Adrenal gland (tissue), 12 donors: ENCODE results near the gene NR5A1. TPM values are rescaled to one million over a fixed set of nuclear protein-coding genes. Genes with fewer than 3 reads are reported as not detected.

Experiments used
- DNase-seq, 7 donors: peaks; one replicate each; pipeline ENCODE4 v3.0.0-alpha.2; 2019 to 2020
- H3K27ac ChIP-seq, 5 donors: fragments of 200-600 bp; sonication (generic) in 4 of 5; 1 replicate in 3 of 5; 2 replicates in 2 of 5; pipeline versions ENCODE4 v1.5.1 to v1.8.0; 2016 to 2020; ENCODE audit warnings: mild to moderate bottlenecking in 1 of 5
- H3K27me3 ChIP-seq: fragments of 200-600 bp; 2 replicates; pipeline ENCODE4 v1.8.0; 2021
- H3K36me3 ChIP-seq, 2 donors: fragments of 200-600 bp; replicated peaks in 1 of 2; 1 replicate in 1 of 2; 2 replicates in 1 of 2; pipeline versions ENCODE4 v1.5.1 to v1.8.0; 2018 to 2022
- H3K4me1 ChIP-seq, 2 donors: fragments of 200-600 bp; replicated peaks in 1 of 2; 1 replicate in 1 of 2; 2 replicates in 1 of 2; pipeline versions ENCODE4 v1.5.1 to v1.8.0; 2018 to 2021
- H3K4me3 ChIP-seq, 4 donors: fragments of 200-600 bp; sonication (generic) in 3 of 4; one replicate each; pipeline ENCODE4 v1.5.1; 2016 to 2018
- H3K9me3 ChIP-seq, 3 donors: fragments of 200-600 bp; sonication (generic) in 1 of 3; replicated peaks in 1 of 3; 1 replicate in 2 of 3; 2 replicates in 1 of 3; pipeline versions ENCODE4 v1.5.1 to v1.8.0; 2016 to 2021
- CTCF ChIP-seq, 6 experiments: fragments of 450-650 bp in 4 of 6; fragments of 200-600 bp in 2 of 6; sonication (generic) in 1 of 6; IDR thresholded peaks; 1 replicate in 5 of 6; 2 replicates in 1 of 6; pipeline versions ENCODE4 v1.5.1 to v1.8.0; 2016 to 2021; ENCODE audit warnings: antibody characterized with exemption in 6 of 6, mild to moderate bottlenecking in 2 of 6, moderate library complexity in 1 of 6
- POLR2A ChIP-seq, 2 donors: fragments of 450-650 bp; IDR thresholded peaks; one replicate each; pipeline ENCODE4 v1.6.1; 2017; ENCODE audit warnings: antibody characterized with exemption in 2 of 2, mild to moderate bottlenecking in 2 of 2, moderate library complexity in 1 of 2
- WGBS, 4 donors: extraction: QIAGEN DNeasy Blood & Tissue Kit in 2 of 4; methylation state at CpG; one replicate each; pipeline versions ENCODE4 v1.1.5 to v1.1.7; 2013 to 2017; 5-methylcytosine and 5-hydroxymethylcytosine counted together
- intact Hi-C, 2 donors: fragments of 100-400 bp; cut with DNase I; formaldehyde crosslinking; loops; one replicate each; pipeline versions ENCODE4 v1.14.1 to v1.15.0; 2022 to 2023
- polyA plus RNA-seq, 3 donors: library from polyadenylated mRNA; stranded (reverse); fragments of 200-250 nt in 2 of 3; fragments of 350-450 nt in 1 of 3; fragmentation: Illumina TruSeq in 1 of 3; extraction: RNeasy Lipid Tissue Mini Kit (QIAGEN cat#74804) in 1 of 3; gene quantifications; one replicate each; pipeline ENCODE4 v1.2.3, GENCODE V29; 2013 to 2014
- total RNA-seq, 9 donors: library from RNA; depleted of rRNA in 4 of 9; stranded (reverse); fragments of >200 nt in 4 of 9; fragments of 120-200 nt in 1 of 9; fragmentation: NEBNext Ultra II Directional in 1 of 9; extraction: Animal tissue kit (Norgen Biotek cat#: 25700) in 1 of 9; gene quantifications; one replicate each; pipeline versions ENCODE4 v1.1.0 to v1.2.4, GENCODE V29; 2013 to 2023
- donor health status: healthy with polysubstance abuse.
- donor health status: Bipolar disorder and iron deficiency.
- donor health status: DM: yes; HTN: yes; CAD: no.
- donor health status: DM: no; HTN: no; CAD: no.
- donor health status: DM: no; HTN: no; CAD: no.
- donor health status: DM: yes; HTN: yes; CAD: no.

The NR5A1 gene
- total and polyA plus RNA-seq, 12 donors = 110 to 637 (median 216) TPM

GRCh38 chr9:124513376-124513994, 6.3 kb upstream of the NR5A1 start:
- no peak for TF ChIP-seq POLR2A (IDR thresholded peaks at IDR 0.05)
- no peak for TF ChIP-seq CTCF (IDR thresholded peaks at IDR 0.05)
- Histone ChIP-seq H3K27me3 (no peaks in the 10 kb centered on the region), H3K4me3 (no peak overlapping the region), H3K27ac (peak overlapping the region; percentile 13 to 77 (median 38)), H3K36me3 (no peaks in the 10 kb centered on the region), H3K4me1 (peaks cover 25 to 35% of the 10 kb centered on the region in 2 donors), H3K9me3 (no peaks in the 10 kb centered on the region)
- peak in 3 of 7 donors; percentile 27 to 63 (median 35) for DNase-seq
- 13 to 38% (median 29%) methylated on average over 1 to 5 of the region's 5 CpGs for WGBS, 4 donors
- intact Hi-C loops = no loop called here

DNA sequence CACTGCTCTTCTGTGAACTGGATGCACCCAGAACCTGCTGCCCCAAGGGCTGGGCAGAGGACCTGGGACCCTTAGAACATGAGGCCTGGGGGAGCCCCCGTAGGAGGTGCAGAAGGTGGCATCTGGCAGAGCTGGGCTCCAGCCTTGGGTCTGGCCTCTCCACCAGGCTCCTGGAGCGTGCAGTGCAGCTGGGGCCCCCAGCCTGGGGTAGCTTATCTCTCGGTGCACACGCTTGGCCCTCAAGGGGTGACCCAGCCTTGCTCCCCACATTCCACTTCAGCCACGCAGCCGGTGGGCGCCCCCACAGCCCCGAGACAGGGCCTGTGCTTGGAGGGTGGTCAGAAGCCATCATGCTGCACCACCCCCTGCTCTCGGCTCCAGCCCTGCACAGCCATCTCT, 5.6 kb upstream of the NR5A1 start:
- WGBS, 4 donors = 46 to 94% (median 51%) methylated on average over 3 to 9 of the region's 9 CpGs

DNA sequence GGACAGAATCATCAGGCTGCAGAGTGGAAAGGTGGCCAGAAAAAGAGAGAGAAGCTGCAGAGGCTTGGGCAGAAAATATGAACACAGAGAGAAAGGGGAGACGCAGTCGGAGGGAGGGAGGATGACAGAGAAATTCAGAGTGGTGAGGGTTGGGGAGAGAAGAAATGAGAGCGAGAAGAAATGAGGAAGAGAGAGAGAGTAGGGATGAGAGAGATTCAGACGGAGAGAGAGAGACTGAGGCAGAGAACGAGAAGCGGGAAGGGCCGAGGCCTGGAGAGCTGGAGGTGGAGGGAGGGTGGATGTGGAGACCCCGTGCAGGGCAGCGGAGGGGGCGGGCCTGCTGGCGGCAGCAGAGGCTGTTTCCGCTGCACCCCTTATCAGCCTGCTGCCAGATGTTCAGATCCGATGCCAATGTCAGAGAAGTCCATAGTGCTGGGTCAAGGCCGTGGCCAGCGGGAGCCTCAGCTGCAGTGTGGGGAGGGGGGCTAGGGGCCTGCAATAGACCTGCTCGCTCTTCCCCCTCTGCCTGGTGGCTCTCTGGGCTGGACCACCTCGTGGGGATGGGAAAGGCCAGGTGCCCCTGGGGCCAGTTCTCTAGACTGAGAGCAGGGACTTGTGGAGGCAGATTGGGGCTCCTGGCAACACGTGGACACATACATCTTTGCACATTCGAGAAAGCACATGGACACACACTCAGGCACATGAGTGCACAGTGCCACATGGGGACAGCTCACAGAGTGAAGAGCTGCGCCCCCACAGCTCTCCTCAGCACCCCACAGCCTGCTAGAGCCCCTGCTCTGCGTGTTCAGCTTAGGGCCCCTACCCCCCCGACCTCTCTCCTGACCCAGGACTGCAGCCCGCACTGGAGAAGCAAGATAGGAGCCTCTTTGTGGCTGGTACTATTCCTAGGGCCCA, 4.9 kb upstream of the NR5A1 start:
- peak in 4 of 7 donors; percentile 44 to 74 (median 60) for DNase-seq
- no peak for TF ChIP-seq POLR2A (IDR thresholded peaks at IDR 0.05)
- TF ChIP-seq CTCF (IDR thresholded peaks at IDR 0.05) = no peak
- Histone ChIP-seq H3K4me1 (peaks cover 25 to 41% of the 10 kb centered on the region in 2 donors), H3K27me3 (no peaks in the 10 kb centered on the region), H3K4me3 (no peak overlapping the region), H3K36me3 (no peaks in the 10 kb centered on the region), H3K27ac (peak overlapping the region; percentile 38 to 77 (median 58)), H3K9me3 (no peaks in the 10 kb centered on the region)
- 16 to 25% (median 23%) methylated on average over 17 to 23 of the region's 23 CpGs for WGBS, 4 donors
- intact Hi-C loops = no loop called here

More for the DNA sequence above, 5.6 kb upstream of the NR5A1 start:
- H3K4me1 ChIP-seq = peaks cover 25 to 36% of the 10 kb centered on the region in 2 donors
- intact Hi-C loops = no loop called here
- no peaks in the 10 kb centered on the region for H3K9me3 ChIP-seq
- no peaks in the 10 kb centered on the region for H3K27me3 ChIP-seq
- H3K27ac ChIP-seq = peak overlapping the region; percentile 7 to 77 (median 38)
- H3K36me3 ChIP-seq = no peaks in the 10 kb centered on the region
- no peak for DNase-seq
- H3K4me3 ChIP-seq = no peak overlapping the region
- TF ChIP-seq CTCF (IDR thresholded peaks at IDR 0.05) = no peak
- TF ChIP-seq POLR2A (IDR thresholded peaks at IDR 0.05) = no peak

DNA sequence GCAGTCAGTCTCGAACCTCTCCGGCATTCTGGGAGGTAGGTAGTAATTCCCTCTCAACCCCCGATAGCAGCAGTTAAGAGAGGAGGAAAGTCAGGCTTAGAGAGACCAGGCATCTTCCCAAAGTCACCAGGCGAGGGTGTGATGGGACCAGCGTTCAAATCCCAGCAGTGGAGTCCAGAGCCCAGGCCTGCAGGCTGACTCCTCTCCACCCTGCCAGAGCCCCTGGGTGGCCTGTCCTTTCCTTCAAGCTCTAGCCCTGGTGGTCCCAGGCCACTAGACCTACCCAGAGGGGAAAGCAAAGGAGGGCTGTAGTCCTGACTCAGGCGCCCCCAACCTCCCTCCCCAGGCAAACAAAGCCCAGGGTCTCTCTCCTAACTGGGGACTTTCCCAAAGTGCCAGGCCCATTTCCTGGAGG, 4.2 kb upstream of the NR5A1 start:
- intact Hi-C loops = no loop called here
- 73 to 87% (median 78%) methylated on average over 4 to 6 of the region's 6 CpGs for WGBS, 4 donors
- peaks cover 25 to 41% of the 10 kb centered on the region in 2 donors for H3K4me1 ChIP-seq
- peak overlapping the region; percentile 38 to 77 (median 58) for H3K27ac ChIP-seq
- H3K4me3 ChIP-seq = no peak overlapping the region
- DNase-seq = no peak
- no peak for TF ChIP-seq POLR2A (IDR thresholded peaks at IDR 0.05)
- no peak for TF ChIP-seq CTCF (IDR thresholded peaks at IDR 0.05)
- no peaks in the 10 kb centered on the region for H3K36me3 ChIP-seq
- H3K27me3 ChIP-seq = no peaks in the 10 kb centered on the region
- H3K9me3 ChIP-seq = no peaks in the 10 kb centered on the region
